HG02938 (cell line): ENCODE results near the gene INPPL1.
"Not testable (repeated sequence)": the region's sequence is repeated elsewhere in the genome, so short reads cannot be mapped to it uniquely, and the experiment has no call there.

Source experiments
- ATAC-seq: cut with Tn5 transposase; IDR thresholded peaks from one replicate; pipeline ENCODE4 v1.9.1; 2021; ENCODE audit warnings: mild to moderate bottlenecking, moderate library complexity; ENCODE audit not compliant: unreplicated experiment

The INPPL1 gene

DNA sequence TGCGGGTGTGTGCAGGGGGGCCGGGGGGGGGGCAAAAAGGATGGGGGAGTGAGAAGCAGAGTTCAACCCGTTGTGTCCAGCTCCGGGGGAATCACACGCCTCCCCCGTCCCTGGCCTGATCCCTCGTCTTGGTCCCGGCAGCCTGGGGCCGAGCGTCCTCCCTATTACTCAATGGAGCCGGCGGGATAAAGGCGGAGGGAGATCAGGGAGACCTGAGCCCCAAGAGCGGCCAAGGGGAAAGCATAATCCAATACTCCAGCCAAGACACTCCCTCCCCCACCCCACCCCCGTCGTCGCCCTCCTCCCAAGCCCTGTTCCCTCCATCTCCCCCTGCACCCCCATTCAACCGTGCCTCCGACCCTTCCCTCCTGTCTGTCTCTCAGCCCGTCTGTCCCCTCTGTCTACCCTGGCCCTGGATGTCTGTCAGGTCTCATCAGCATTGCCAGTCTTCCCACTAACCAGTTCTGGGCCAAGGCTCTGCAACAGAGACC is 16.8 kb downstream of the INPPL1 start:
- ATAC-seq = no peak

DNA sequence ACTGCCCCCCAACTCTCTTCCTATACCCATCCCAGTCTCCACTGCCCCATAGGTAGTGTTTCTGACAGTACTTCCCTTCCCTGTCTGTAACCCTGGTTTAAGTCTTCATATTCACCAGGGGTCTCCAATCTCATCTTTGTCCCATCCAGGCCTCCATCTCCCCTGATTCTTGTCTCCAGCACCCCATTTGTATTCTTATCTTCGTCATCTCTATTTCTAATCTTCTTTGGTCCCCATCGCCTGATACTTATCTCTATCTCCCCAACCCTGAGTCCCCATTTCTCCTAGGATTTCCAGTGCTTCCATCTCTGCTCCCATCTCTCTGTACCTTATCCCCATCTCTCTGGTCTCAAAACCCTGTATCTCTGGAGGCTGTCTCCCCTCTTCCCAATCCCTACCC is 17.6 kb downstream of the INPPL1 start:
- ATAC-seq = no peak

DNA sequence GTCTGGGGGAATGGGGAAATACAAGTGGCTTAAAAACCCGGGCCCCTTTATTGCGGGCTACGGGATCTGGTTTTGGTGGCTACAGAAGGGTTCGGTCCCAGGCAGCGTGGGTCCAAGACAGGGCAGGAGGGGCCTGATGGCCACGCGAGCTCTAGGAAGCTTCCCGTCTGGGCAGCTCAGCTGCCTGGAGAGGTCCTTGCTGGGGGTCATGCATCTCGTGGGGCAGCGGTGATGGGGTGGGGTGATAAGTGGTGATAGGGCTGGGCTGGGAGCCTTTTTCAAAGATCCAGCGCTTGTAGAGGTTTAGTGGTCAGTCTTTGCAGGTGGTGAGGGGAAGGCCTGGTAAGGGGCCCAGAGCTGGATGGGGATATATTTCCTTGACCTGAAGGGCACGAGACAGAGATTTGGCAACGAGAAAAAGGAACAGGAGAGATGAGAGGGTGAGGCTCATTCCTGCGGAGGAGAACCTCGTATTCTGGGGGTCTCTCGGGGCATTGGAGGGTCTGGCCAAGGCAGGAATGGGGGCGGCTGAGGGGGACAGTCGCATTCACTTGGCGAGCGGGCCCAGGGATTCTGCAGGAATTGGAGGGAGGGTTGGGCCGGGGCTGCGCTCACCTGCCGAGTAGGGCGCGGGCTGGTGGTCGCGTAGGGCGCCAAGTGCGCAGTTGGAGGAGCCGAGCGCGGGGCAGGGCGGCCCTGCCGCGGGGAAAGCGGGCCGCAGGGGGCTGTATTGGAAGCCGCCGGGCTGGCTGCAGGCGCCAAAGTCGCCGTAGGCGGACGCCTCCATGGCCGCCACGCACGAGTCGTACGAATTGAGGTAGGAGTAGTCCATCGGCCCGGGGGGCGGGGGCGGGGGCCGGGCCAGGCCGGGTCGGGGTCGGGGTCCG is 18.8 kb downstream of the INPPL1 start:
- no peak for ATAC-seq

GRCh38 chr11:72244060-72244360 is 19.4 kb downstream of the INPPL1 start, which contains the start of gene PHOX2A:
TSS of gene PHOX2A (minus strand) at chr11:72244176. CDS start at chr11:72244004, 172 bp downstream.
- ATAC-seq = no peak

DNA sequence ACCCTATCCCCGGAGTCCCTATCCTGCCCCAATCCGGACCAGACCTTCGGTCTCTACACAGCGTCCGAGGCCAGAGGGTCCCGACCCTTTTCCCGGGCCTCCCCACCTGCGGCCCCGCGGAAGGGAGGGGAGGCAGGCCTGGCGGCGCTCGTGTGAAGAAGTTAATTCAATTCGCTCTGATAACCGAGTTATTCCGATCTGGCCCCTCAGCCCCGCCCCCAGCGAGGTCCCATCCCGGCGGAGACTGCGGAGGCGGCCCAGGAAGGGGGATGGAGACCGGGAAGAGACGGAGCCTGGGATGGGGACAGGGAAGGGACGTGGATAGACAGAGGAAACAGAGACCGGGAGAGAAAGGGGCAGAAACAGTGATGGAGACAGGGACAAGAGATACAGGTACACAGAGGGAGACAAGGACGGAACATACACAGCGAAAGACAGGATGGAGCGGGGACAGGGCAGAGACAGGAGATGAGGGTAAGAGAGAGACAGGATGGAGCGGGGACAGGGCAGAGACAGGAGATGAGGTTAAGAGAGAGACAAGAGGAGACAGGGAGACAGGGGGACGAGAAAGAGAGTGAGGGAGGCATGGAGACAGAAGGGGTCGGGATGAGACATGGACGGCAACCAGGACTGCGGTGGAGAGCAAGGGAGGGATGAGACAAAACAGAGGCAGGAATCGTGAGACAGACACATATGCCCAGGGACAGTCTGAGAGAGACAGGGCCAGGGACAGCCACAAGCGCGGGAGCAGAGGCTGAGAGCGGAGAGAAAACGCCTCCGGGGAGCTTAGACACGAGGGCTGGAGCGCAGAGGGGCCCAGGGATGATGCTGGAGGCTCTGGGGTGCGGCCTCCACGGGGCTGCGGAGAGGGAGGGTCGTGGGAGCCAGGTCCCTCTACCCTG is 20.0 kb downstream of the INPPL1 start:
- ATAC-seq = no peak

DNA sequence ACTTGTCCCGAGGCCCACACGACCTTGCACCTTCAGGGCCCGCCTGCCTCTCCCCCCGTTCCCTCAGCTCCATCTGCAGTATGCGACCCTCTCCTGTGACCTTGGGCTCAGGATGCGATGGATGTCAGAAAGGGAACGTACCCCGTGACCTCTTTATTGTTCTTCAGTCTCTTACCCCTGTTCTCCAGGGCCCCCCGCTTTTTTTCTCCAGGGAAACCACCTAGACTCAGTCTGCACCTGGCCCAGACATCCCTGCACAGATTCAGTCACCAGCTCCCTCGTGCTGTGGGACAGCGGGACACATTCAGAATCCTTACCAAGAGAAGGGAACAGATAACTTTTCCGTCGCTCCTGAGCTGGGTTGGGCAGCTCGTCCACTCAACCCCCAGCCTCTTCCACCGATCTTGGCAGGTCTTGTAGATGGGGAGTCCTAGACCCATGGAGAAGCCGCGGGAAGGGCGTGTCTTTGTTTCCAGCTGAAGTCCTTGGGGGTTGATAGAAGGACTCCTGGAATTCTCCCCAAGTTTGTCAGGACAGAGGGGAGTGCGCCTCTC is 20.8 kb downstream of the INPPL1 start:
- no peak for ATAC-seq

- ATAC-seq = no peak
These were observed 23.0 kb downstream of the INPPL1 start for GRCh38 chr11:72247584-72247983.

GRCh38 chr11:72249961-72250360 is 25.4 kb downstream of the INPPL1 start:
- ATAC-seq = no peak

DNA sequence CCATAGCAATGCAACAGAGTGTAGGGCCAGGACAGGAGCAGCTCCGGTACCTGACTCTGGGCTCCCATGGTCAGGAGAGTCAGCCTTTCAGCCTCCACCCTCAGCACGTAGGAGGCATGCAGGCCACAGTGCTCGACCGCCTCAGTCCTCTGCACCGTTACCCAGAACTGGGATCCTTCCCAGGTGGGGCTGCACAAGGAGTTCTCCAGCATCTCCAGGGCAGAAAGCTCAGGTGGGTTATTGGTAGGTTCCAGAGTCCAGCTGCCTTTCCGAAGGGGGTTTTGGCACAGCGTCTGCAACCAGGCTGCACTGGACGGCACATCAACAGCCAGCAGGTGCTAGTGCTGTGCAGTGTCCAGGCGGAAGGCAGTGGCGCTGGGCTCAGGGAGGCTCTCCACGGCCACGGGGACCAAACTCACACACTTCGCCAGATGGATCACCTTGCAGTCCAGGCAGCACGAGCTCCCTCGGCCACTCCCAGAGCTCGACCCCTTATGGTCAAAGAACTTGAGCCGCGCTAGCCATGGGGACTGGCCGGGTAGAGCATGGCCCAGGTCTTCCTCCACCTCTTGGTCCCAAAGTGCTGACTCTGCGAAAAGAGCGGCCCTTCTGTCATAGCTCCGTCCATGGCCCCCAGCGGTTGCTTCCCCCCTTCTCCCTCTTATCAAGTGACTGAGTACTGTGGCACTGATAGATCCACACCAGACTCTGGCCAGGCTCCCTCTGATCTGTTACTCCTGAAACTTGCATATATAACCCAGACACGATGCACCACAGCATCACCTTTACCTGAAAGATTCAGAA is 26.3 kb downstream of the INPPL1 start:
- ATAC-seq = no peak

DNA sequence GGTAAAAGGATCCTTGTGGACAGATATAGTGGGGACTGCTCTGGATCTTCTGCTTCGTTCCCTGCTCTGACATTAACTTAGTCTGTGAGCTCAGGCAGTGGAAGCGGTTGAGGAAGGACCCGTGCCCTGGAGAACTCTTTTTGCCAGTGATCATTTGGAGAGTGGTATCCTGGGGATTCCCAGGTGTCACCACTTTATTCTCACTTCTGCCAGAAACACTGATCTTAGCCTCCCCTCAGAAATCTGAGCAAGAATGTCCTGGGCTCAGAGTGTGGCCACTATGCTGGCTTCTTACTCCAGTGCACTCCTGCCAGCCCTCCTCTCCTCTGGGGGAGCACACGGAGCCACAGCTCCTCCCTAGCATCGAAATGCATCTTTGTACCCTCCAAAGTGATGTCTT is 27.0 kb downstream of the INPPL1 start:
- no peak for ATAC-seq

DNA sequence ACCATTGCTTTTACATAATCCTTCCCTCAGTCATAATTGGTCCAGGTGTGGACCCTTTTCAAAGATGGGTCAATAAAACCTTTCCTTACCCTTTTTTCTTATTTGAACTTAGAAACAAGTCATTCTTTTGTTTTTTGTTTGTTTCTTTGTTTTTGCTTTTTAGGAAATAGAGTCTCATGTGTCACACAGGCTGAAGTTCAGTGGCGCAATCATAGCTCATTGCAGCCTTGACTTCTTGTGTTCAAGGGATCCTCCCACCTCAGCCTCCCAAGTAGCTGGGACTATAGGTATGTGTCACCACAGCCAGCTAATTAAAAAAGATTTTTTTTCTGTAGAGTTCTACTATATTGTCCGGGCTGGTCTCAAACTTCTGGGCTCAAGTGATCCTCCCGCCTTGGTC is 28.8 kb downstream of the INPPL1 start:
- ATAC-seq = no peak

DNA sequence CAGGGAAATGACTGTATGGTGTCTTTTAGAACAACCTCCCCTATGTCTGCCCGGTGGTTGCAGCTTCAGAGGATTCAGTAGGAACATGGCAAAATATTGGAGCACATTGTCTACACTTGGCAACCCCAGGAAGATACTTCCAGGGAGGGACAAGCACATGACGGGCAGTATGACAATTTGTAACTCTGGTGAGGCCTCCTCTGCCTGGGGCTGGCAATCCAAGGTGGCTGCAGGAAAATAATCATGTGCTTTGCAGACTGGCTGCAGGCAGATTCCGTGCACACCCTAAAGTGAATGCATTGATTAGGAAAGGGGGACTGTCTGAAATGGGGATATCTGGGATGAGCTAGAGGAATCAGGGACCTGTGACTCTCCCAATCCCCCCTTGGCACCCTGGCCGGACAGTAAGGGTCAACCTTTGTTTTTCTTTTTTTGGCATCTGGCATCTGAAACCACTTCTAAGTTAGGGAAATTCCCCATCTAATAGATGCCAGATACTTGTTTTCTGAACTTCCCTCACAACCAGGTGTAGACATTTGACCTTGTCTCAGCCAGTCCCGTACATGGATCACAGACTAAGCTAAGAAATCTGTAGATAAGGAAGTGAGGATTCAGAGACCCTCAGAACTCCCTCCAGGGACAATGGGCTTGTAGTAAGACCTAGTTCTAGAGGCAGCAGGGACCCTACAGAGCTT is 29.9 kb downstream of the INPPL1 start:
- no peak for ATAC-seq

GRCh38 chr11:72257570-72257969 is 33.0 kb downstream of the INPPL1 start:
- ATAC-seq = no peak

DNA sequence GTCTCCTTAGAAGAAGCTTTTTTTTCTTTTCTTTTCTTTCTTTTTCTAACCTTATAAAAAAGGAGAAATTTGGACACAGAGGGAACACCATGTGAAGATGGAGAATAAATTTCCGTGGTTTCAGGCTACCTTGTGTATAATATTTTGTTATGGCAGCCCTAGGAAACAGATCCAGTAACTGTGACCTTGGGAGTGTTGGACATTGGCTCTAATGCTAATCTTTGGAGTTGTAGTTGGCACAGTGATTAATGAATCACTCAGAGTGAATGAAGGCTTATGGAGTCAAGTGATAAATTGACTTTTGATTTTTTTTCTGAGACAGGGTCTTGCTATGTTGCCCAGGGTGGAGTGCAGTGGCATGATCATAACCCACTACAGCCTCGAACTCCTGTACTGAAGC is 34.9 kb downstream of the INPPL1 start:
- ATAC-seq = no peak

DNA sequence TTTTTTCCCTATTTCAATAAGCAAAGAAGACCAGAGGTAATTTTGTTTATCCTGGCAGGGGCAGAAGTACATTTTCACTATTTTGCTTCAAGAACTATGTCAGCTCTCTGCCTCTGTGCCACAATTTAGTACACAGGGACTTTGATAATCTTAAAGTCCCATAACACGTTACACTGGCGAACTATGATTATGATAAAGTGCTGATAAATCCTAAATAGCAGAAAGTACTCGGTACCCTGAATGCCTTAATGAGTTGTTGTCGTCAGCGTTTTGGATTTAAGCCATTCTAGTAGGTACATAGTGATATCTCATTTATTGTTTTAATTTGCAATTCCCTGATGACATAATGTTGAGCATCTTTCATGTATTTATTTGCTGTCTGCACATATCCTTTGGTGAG is 36.0 kb downstream of the INPPL1 start:
- no peak for ATAC-seq

GRCh38 chr11:72263361-72263760 is 38.8 kb downstream of the INPPL1 start:
- no peak for ATAC-seq

- ATAC-seq = no peak
These were observed 41.4 kb downstream of the INPPL1 start for GRCh38 chr11:72265951-72266350.

- ATAC-seq = not testable (repeated sequence)
These were observed 42.4 kb downstream of the INPPL1 start for GRCh38 chr11:72266960-72267359.

GRCh38 chr11:72267956-72268617 is 43.5 kb downstream of the INPPL1 start:
- no peak for ATAC-seq

DNA sequence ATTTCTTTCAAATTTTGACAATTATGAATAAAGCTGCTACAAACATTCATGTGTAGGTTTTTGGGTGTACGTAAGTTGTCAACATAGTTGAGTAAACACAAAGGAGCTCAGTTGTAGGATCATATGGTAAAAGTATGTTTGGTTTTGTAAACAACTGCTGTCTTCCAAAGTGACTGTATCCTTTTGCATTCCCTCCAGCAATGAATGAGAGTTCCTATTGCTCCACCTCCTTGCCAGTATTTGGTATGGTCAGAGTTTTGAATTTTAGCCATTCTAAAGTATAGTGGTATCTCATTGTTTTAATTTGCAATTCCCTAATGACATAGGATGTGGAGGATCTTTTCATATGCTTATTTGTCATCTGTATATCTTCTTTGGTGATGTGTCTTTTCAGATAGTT is 47.4 kb downstream of the INPPL1 start:
- no peak for ATAC-seq
